ENCODE data around the gene GALNT16.

DNA sequence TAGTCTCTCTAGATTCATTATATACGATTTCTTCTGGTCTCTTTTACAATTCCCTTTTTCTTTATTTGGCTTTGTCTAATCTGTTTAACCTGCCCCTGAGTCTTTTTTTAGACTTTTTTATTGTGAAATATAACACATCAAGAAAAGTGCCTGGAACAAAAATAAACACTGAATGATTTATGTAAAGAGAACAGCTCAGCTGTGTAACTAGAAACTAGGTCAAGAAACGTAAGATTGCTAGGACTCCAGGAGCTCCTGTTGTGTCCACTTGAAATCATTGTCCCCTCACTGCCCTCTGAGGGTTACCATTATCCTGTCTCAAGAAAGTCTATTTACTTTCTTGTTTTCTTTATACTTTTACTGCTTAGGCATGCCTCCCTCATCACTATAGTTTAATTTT is 45.6 kb upstream of the GALNT16 start:
- TF ChIP-seq, protein P1, sequence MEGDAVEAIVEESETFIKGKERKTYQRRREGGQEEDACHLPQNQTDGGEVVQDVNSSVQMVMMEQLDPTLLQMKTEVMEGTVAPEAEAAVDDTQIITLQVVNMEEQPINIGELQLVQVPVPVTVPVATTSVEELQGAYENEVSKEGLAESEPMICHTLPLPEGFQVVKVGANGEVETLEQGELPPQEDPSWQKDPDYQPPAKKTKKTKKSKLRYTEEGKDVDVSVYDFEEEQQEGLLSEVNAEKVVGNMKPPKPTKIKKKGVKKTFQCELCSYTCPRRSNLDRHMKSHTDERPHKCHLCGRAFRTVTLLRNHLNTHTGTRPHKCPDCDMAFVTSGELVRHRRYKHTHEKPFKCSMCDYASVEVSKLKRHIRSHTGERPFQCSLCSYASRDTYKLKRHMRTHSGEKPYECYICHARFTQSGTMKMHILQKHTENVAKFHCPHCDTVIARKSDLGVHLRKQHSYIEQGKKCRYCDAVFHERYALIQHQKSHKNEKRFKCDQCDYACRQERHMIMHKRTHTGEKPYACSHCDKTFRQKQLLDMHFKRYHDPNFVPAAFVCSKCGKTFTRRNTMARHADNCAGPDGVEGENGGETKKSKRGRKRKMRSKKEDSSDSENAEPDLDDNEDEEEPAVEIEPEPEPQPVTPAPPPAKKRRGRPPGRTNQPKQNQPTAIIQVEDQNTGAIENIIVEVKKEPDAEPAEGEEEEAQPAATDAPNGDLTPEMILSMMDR (IDR thresholded peaks at IDR 0.05) = no peak
- TF ChIP-seq POLR2AphosphoS5 (IDR thresholded peaks at IDR 0.05) = peak; percentile 52
- no peak for TF ChIP-seq POLR2A (IDR thresholded peaks at IDR 0.05)
